SH-SY5Y (cell line): ENCODE results near the gene NUBP2.

Experiments used
- GATA2 ChIP-seq: IDR thresholded peaks from 2 replicates; pipeline ENCODE4 v1.6.1; 2011; ENCODE audit warnings: mild to moderate bottlenecking, low read depth, low read length
- GATA3 ChIP-seq: IDR thresholded peaks from 2 replicates; pipeline ENCODE4 v1.6.1; 2011; ENCODE audit warnings: low read depth, mild to moderate bottlenecking, low read length, moderate library complexity

- TF ChIP-seq GATA3 (no peak), GATA2 (no peak)
Observed at GRCh38 chr16:1828645-1829410, 46.1 kb downstream of the NUBP2 start.
